HUES64 (cell line): ENCODE results near the gene ASPHD1.

Experiments used
- H3K27ac ChIP-seq: 2 replicates; pipeline ENCODE4 v1.7.0; 2013; ENCODE audit warnings: low read depth, low read length, inconsistent platforms
- H3K27me3 ChIP-seq: 2 replicates; pipeline ENCODE4 v1.6.1; 2013; ENCODE audit warnings: mild to moderate bottlenecking, low read length; ENCODE audit not compliant: insufficient read depth
- H3K36me3 ChIP-seq: 2 replicates; pipeline ENCODE4 v1.6.1; 2013; ENCODE audit warnings: mild to moderate bottlenecking, low read length; ENCODE audit not compliant: insufficient read depth
- H3K4me1 ChIP-seq: 2 replicates; pipeline ENCODE4 v1.6.1; 2013; ENCODE audit warnings: mild to moderate bottlenecking, low read length, moderate library complexity; ENCODE audit not compliant: insufficient read depth
- H3K4me3 ChIP-seq: 2 replicates; pipeline ENCODE4 v1.5.1; 2013; ENCODE audit warnings: mild to moderate bottlenecking, low read length, moderate library complexity
- H3K9ac ChIP-seq: 2 replicates; pipeline ENCODE4 v1.6.1; 2013; ENCODE audit warnings: mild to moderate bottlenecking, low read depth, low read length
- H3K9me3 ChIP-seq: 2 replicates; pipeline ENCODE4 v1.6.1; 2013; ENCODE audit warnings: low read depth, low read length; ENCODE audit not compliant: insufficient read depth
- WGBS: fragments of 150-250, 120-280 bp; methylation state at CpG from one replicate; pipeline ENCODE4 v1.1.7; 2013; ENCODE audit warnings: missing lambda C conversion rate; 5-methylcytosine and 5-hydroxymethylcytosine counted together

ASPHD1 gene

DNA sequence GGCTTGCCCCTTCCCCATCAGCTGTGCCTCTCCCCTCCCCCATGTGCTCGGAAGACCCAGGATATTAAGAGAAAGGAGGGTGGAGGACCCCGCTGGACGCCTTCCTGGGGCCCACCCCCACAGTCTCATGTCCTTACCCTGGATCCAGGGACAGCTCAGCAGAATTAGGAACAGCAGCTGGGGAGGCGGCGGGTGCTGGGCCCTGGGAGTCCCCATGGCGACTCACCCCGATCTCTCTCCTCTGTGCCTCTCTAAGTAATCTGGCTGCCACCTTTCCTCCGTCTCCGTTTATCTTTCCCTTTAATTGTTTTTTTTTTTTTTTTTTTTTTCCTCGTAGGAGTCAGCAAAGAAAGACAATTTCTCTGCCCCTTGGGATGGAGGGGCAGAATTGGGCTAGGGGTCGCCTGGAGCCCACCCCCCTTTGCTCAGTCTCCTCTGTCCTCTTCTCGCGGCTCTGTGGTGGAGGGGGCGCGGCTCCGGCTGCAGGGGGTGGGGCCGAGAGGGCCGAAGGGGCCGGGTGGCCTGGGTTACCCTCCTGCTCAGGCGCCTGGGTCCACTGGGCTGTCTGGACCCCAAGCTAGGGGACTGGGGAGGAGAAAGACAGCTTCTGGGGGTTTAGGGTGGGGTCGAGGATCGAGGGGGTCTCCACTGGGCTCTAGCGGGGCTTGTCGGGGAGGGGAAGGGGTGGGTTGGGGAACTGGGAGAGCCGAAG is 1.3 kb upstream of the ASPHD1 start:
- H3K27ac ChIP-seq: peak overlapping the region; percentile 82
- H3K4me1 ChIP-seq: peaks cover 11% of the 10 kb centered on the region; the same call in 1 of the 2 replicates
- peak overlapping the region; percentile 64 for H3K9ac ChIP-seq
- H3K4me3 ChIP-seq: peak overlapping the region; percentile 99
- peaks cover 7% of the 10 kb centered on the region; the same call in 1 of the 2 replicates for H3K36me3 ChIP-seq
- H3K9me3 ChIP-seq: no peaks in the 10 kb centered on the region
- H3K27me3 ChIP-seq: no peaks in the 10 kb centered on the region
- under 1% methylated on average over 22 of the region's 25 CpGs for WGBS

DNA sequence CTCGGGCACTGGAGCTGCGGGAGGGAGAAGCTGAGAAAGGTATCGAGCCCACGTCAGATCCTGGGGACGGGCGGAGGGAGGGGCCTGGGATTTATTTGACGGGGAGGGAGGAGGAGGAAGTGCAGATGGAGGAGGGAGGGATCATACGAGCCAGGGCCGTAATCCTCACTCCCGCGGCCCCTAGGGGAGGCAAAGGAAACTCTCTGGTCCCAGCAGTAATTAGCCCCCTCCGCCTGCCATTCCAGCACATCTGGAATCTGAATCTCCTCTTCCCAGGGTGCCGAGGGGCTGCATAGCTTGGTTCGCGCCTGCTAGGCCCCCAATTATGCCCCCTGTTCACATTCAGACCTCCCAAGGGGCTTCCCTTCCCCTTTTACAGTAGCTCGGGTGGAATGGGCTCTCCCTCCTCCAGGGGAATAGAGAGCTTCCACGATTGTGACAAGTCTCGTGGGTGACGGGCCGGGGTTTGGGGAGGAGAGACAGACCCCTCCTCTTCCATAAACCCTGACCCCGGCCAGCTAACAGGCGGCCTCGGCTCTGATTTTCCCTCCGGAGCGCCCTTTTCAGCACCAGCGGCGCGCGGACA is 679 bp upstream of the ASPHD1 start, which contains the start of gene SEZ6L2:
TSS of gene SEZ6L2 (minus strand) at position 35 of the 586 bp plus-strand sequence. CDS start 531 bp downstream, outside the sequence.
- H3K9ac ChIP-seq: peak within 1 kb of the TSS; percentile 77
- H3K36me3 ChIP-seq: peaks cover 9% of the 10 kb centered on the region; the same call in 1 of the 2 replicates
- H3K4me3 ChIP-seq: peak within 1 kb of the TSS; percentile 99
- peak within 1 kb of the TSS; percentile 82 for H3K27ac ChIP-seq
- H3K27me3 ChIP-seq: no peaks in the 10 kb centered on the region
- H3K4me1 ChIP-seq: peaks cover 11% of the 10 kb centered on the region; the same call in 1 of the 2 replicates
- under 1% methylated on average over 27 of the region's 29 CpGs for WGBS
- H3K9me3 ChIP-seq: no peaks in the 10 kb centered on the region

DNA sequence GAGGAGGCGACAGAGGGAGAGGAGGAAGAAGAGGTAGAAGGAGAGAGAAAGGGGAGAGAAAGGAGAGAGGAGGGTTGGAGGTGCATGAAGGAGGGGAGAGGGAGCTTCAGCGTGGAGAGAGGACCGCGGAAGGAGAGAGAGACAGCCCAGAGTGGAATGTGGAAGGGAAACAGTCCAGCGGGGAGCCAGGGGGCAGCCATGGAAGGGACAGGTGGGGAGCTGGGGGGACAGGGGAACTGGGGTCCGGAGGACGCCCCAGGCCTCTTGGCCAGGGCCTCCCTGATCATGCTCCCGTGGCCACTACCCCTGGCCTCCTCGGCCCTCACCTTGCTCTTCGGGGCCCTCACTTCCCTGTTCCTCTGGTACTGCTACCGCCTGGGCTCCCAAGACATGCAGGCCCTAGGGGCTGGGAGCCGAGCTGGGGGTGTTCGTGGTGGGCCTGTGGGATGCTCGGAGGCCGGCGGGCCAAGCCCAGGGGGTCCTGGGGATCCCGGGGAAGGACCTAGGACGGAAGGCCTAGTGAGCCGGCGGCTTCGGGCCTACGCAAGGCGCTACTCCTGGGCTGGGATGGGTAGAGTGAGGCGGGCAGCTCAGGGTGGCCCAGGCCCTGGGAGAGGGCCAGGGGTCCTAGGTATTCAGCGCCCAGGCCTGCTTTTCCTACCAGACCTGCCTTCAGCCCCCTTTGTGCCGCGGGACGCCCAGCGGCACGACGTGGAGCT is 759 bp downstream of the ASPHD1 start:
- H3K9ac ChIP-seq: peak overlapping the region; percentile 77
- no peaks in the 10 kb centered on the region for H3K27me3 ChIP-seq
- WGBS: 52% methylated on average over 31 of the region's 31 CpGs
- H3K4me1 ChIP-seq: peaks cover 11% of the 10 kb centered on the region; the same call in 1 of the 2 replicates
- H3K27ac ChIP-seq: peak overlapping the region; percentile 38; the same call in 1 of the 2 replicates
- H3K4me3 ChIP-seq: peak overlapping the region; percentile 99
- H3K36me3 ChIP-seq: peaks cover 13% of the 10 kb centered on the region
- H3K9me3 ChIP-seq: no peaks in the 10 kb centered on the region

DNA sequence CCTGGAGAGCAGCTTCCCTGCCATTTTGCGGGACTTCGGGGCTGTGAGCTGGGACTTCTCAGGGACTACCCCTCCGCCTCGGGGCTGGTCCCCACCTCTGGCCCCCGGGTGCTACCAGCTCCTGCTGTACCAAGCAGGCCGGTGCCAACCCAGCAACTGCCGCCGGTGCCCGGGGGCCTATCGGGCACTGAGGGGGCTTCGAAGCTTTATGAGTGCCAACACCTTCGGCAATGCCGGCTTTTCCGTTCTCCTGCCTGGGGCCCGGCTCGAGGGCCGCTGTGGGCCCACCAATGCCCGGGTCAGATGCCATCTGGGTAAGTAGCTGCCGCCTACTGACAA is 1.3 kb downstream of the ASPHD1 start:
- peaks cover 14% of the 10 kb centered on the region for H3K36me3 ChIP-seq
- peaks cover 11% of the 10 kb centered on the region; the same call in 1 of the 2 replicates for H3K4me1 ChIP-seq
- peak overlapping the region; percentile 77; the same call in 1 of the 2 replicates for H3K9ac ChIP-seq
- H3K9me3 ChIP-seq: no peaks in the 10 kb centered on the region
- H3K27me3 ChIP-seq: no peaks in the 10 kb centered on the region
- H3K4me3 ChIP-seq: peak overlapping the region; percentile 99
- 92% methylated on average over 19 of the region's 19 CpGs for WGBS
- no peak overlapping the region for H3K27ac ChIP-seq

DNA sequence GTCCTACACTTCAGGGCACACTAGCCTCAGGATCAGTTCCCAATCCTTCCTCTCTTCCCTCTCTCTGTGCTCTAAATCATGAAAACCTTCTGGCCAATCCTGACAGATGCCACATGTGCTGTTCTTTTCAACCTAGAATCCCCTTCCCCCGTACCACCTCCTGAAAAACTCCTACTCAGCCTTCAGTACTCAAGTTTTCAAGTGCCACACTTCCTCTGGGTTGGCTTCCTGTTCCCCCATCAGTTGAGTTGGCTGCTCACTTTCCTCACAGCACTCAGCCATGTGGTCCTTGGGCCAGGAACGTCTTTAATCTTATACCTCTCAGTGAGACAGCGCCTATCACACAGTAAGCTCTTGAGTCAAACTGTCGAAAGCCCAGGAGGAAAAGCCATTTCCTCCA is 3.3 kb downstream of the ASPHD1 start:
- 89% methylated on average over 4 of the region's 4 CpGs for WGBS
- no peak overlapping the region for H3K27ac ChIP-seq
- no peak overlapping the region for H3K4me3 ChIP-seq
- H3K9ac ChIP-seq: no peak overlapping the region
- no peaks in the 10 kb centered on the region for H3K9me3 ChIP-seq
- no peaks in the 10 kb centered on the region for H3K27me3 ChIP-seq
- H3K4me1 ChIP-seq: no peaks in the 10 kb centered on the region
- peaks cover 16% of the 10 kb centered on the region for H3K36me3 ChIP-seq

DNA sequence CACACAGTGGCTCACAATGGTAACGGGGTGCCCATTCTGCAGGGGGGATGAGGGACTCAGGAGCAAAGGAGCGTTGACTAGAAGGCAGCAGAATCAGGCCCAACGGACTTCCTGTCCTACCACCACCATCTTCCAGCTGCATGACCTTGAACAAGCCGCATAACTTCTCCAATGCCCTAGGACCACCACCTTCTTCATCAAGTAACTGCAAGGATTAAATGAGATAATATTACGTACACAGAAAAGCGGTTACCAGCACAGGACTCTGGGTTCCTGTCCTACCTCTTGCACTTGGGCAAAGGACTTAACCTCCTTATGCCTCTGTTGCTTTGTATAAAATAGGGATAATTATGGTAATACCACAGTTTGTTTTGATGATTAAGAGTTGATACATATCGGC is 4.7 kb downstream of the ASPHD1 start:
- no peak overlapping the region for H3K4me3 ChIP-seq
- H3K9me3 ChIP-seq: no peaks in the 10 kb centered on the region
- H3K27ac ChIP-seq: no peak overlapping the region
- no peaks in the 10 kb centered on the region for H3K27me3 ChIP-seq
- H3K4me1 ChIP-seq: no peaks in the 10 kb centered on the region
- 97% methylated on average over 7 of the region's 7 CpGs for WGBS
- H3K36me3 ChIP-seq: peaks cover 16% of the 10 kb centered on the region
- no peak overlapping the region for H3K9ac ChIP-seq

DNA sequence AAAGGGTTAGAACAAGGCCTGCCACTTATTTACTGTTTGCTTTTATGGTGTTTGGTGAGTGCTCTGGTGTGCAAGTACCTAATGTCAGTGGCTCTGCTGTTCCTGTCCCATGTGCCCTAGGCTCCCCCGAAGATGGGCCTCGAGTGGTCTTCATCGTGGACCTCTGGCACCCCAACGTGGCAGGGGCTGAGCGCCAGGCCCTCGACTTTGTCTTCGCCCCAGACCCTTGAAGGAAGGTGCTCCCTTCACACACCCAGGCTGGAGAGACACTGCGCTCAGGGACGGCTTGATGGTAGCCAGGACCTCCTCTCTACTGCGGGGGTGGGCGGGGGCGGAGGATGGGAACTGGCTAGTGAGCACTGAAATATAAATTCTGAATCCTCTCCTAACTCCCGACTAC is 5.4 kb downstream of the ASPHD1 start:
- Histone ChIP-seq H3K4me1 (no peaks in the 10 kb centered on the region), H3K36me3 (peaks cover 16% of the 10 kb centered on the region), H3K27me3 (no peaks in the 10 kb centered on the region), H3K27ac (no peak overlapping the region), H3K4me3 (no peak overlapping the region), H3K9me3 (no peaks in the 10 kb centered on the region), H3K9ac (no peak overlapping the region)
- WGBS: 94% methylated on average over 13 of the region's 13 CpGs

DNA sequence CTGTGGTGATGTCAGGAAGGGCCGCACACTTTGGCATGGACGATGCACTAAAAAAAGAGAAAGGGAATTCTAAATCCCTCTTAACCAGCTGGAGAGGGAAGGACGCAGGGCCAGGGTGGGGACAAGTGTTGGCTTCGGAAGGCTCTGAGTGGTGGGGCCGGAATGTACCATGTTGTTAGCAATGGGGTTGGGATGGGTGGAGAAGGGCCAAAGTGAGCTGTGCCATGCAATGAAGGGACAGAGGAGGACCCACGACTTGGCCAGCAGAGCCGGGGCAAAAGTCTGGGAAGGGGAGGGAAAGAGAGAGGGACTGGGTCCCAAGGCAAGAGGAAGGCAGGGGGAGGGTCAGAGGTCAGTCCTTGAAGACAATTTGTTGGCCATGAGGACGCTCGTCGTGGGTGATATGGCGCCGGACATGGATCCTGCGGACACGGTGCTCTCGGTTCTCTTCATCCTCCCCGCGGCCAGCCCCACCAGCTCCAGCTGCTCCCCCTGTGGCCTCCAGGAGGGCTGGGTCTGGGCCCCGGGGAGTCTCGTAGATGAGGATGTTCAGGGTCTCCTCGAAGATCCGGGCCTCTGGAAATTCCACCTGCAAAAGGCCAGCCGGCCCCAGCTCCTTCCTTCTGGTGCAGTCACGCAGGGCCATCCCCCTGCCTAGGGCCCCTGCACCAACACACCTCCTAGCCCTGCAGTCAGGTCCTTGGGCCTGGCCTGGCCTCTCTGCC is 6.4 kb downstream of the ASPHD1 start:
- no peak overlapping the region for H3K4me3 ChIP-seq
- no peaks in the 10 kb centered on the region for H3K9me3 ChIP-seq
- H3K27me3 ChIP-seq: no peaks in the 10 kb centered on the region
- H3K27ac ChIP-seq: no peak overlapping the region
- peaks cover 16% of the 10 kb centered on the region for H3K36me3 ChIP-seq
- WGBS: 90% methylated on average over 23 of the region's 23 CpGs
- H3K4me1 ChIP-seq: no peaks in the 10 kb centered on the region; the same call in 1 of the 2 replicates
- H3K9ac ChIP-seq: no peak overlapping the region

DNA sequence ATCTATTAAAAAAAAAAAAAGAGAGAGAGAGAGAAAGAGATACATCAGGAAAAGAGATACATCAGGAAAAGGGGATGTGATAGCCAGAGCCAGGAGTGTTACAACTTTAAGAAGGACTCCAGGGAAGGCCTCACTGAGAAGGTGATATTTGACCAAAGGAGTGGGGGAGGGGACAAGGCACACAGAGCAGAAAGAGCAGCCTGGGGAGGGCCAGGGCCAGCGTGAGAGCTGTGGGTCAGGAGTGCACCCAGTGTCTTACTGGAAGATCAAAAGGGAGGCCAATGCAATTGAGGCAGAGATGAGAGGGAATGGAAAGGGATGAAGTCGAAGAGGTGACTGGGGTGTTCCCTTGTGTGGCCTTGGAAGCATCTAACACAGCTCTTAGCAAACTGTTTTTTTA is 7.7 kb downstream of the ASPHD1 start:
- H3K9me3 ChIP-seq: no peaks in the 10 kb centered on the region
- peaks cover 16% of the 10 kb centered on the region for H3K36me3 ChIP-seq
- 69% methylated on average over 2 of the region's 2 CpGs for WGBS
- H3K4me3 ChIP-seq: no peak overlapping the region
- H3K27ac ChIP-seq: no peak overlapping the region
- no peaks in the 10 kb centered on the region; the same call in 1 of the 2 replicates for H3K4me1 ChIP-seq
- H3K27me3 ChIP-seq: no peaks in the 10 kb centered on the region
- no peak overlapping the region for H3K9ac ChIP-seq

DNA sequence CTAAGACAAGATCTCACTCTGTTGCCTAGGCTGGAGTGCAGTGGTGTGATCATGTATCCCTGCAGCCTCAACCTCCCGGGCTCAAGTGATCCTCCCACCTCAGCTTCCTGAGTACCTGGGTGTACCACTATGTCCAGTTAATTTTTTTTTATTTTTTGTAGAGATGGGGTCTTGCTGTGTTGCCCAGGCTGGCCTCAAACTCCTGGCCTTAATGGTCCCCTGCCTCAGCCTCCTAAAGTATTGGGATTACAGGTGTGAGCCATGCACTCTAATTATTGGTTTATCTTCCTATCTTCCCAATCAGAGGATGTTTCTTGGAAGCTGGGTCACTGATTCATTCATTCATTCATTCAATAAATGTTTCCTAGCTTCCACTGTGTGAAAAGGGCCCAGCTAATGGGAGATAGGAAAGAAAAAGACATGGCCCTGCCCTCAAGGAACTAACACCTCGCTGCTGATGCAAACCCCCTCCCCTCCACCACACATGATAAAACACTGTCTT is 8.5 kb downstream of the ASPHD1 start:
- Histone ChIP-seq H3K4me3 (no peak overlapping the region), H3K36me3 (peaks cover 14% of the 10 kb centered on the region), H3K9me3 (no peaks in the 10 kb centered on the region), H3K27ac (no peak overlapping the region), H3K27me3 (no peaks in the 10 kb centered on the region), H3K4me1 (no peaks in the 10 kb centered on the region; the same call in 1 of the 2 replicates), H3K9ac (no peak overlapping the region)
- 90% methylated on average over 1 of the region's 2 CpGs for WGBS
